ENCODE results near the gene FRMD4A.

The FRMD4A gene

GRCh38 chr10:13852872-13853271, 477.9 kb downstream of the FRMD4A start:
- Histone ChIP-seq H3K36me3 (ENCODE audit: control insufficient read depth, insufficient read depth, low read length) (no peaks in the 10 kb centered on the region), H3K27me3 (ENCODE audit: control insufficient read depth, insufficient read depth, low read length) (no peaks in the 10 kb centered on the region), H3K9ac (ENCODE audit: low read length) (no peak overlapping the region), H3K27ac (ENCODE audit: low read depth, low read length) (no peak overlapping the region), H3K4me1 (ENCODE audit: control insufficient read depth, insufficient read depth, low read length) (no peaks in the 10 kb centered on the region), H3K4me3 (ENCODE audit: low read length) (no peak overlapping the region)

- no peaks in the 10 kb centered on the region for H3K27me3 ChIP-seq (ENCODE audit: control insufficient read depth, insufficient read depth, low read length)
- no peak overlapping the region for H3K27ac ChIP-seq (ENCODE audit: low read depth, low read length)
- no peak overlapping the region for H3K9ac ChIP-seq (ENCODE audit: low read length)
- no peaks in the 10 kb centered on the region for H3K4me1 ChIP-seq (ENCODE audit: control insufficient read depth, insufficient read depth, low read length)
- H3K4me3 ChIP-seq (ENCODE audit: low read length): no peak overlapping the region
- H3K36me3 ChIP-seq (ENCODE audit: control insufficient read depth, insufficient read depth, low read length): no peaks in the 10 kb centered on the region
Observed at GRCh38 chr10:13851906-13852305, 478.8 kb downstream of the FRMD4A start.

- Histone ChIP-seq H3K4me1 (ENCODE audit: control insufficient read depth, insufficient read depth, low read length) (no peaks in the 10 kb centered on the region), H3K36me3 (ENCODE audit: control insufficient read depth, insufficient read depth, low read length) (no peaks in the 10 kb centered on the region), H3K9ac (ENCODE audit: low read length) (no peak overlapping the region), H3K27me3 (ENCODE audit: control insufficient read depth, insufficient read depth, low read length) (no peaks in the 10 kb centered on the region), H3K27ac (ENCODE audit: low read depth, low read length) (no peak overlapping the region), H3K4me3 (ENCODE audit: low read length) (no peak overlapping the region)
Observed at GRCh38 chr10:13848520-13849445, 481.9 kb downstream of the FRMD4A start.

GRCh38 chr10:13847201-13847631, 483.5 kb downstream of the FRMD4A start:
- Histone ChIP-seq H3K9ac (ENCODE audit: low read length) (no peak overlapping the region), H3K4me1 (ENCODE audit: control insufficient read depth, insufficient read depth, low read length) (no peaks in the 10 kb centered on the region), H3K27me3 (ENCODE audit: control insufficient read depth, insufficient read depth, low read length) (no peaks in the 10 kb centered on the region), H3K36me3 (ENCODE audit: control insufficient read depth, insufficient read depth, low read length) (no peaks in the 10 kb centered on the region), H3K4me3 (ENCODE audit: low read length) (peak overlapping the region; percentile 6), H3K27ac (ENCODE audit: low read depth, low read length) (no peak overlapping the region)

- H3K9ac ChIP-seq (ENCODE audit: low read length): no peak overlapping the region
- no peak overlapping the region for H3K27ac ChIP-seq (ENCODE audit: low read depth, low read length)
- H3K4me3 ChIP-seq (ENCODE audit: low read length): no peak overlapping the region
- H3K4me1 ChIP-seq (ENCODE audit: control insufficient read depth, insufficient read depth, low read length): no peaks in the 10 kb centered on the region
- H3K27me3 ChIP-seq (ENCODE audit: control insufficient read depth, insufficient read depth, low read length): no peaks in the 10 kb centered on the region
- H3K36me3 ChIP-seq (ENCODE audit: control insufficient read depth, insufficient read depth, low read length): no peaks in the 10 kb centered on the region
Observed at GRCh38 chr10:13845897-13846296, 484.8 kb downstream of the FRMD4A start.

- Histone ChIP-seq H3K4me1 (ENCODE audit: control insufficient read depth, insufficient read depth, low read length) (no peaks in the 10 kb centered on the region), H3K9ac (ENCODE audit: low read length) (no peak overlapping the region), H3K27me3 (ENCODE audit: control insufficient read depth, insufficient read depth, low read length) (no peaks in the 10 kb centered on the region), H3K4me3 (ENCODE audit: low read length) (no peak overlapping the region), H3K27ac (ENCODE audit: low read depth, low read length) (no peak overlapping the region), H3K36me3 (ENCODE audit: control insufficient read depth, insufficient read depth, low read length) (no peaks in the 10 kb centered on the region)
Observed at GRCh38 chr10:13844651-13845050, 486.1 kb downstream of the FRMD4A start.

- peaks cover 7% of the 10 kb centered on the region for H3K4me1 ChIP-seq (ENCODE audit: control insufficient read depth, insufficient read depth, low read length)
- no peaks in the 10 kb centered on the region for H3K27me3 ChIP-seq (ENCODE audit: control insufficient read depth, insufficient read depth, low read length)
- H3K9ac ChIP-seq (ENCODE audit: low read length): no peak overlapping the region
- H3K36me3 ChIP-seq (ENCODE audit: control insufficient read depth, insufficient read depth, low read length): no peaks in the 10 kb centered on the region
- H3K27ac ChIP-seq (ENCODE audit: low read depth, low read length): no peak overlapping the region
- H3K4me3 ChIP-seq (ENCODE audit: low read length): no peak overlapping the region
Observed at GRCh38 chr10:13842117-13842516, 488.6 kb downstream of the FRMD4A start.

- Histone ChIP-seq H3K36me3 (ENCODE audit: control insufficient read depth, insufficient read depth, low read length) (no peaks in the 10 kb centered on the region), H3K27ac (ENCODE audit: low read depth, low read length) (no peak overlapping the region), H3K4me1 (ENCODE audit: control insufficient read depth, insufficient read depth, low read length) (peaks cover 9% of the 10 kb centered on the region), H3K9ac (ENCODE audit: low read length) (no peak overlapping the region), H3K4me3 (ENCODE audit: low read length) (no peak overlapping the region), H3K27me3 (ENCODE audit: control insufficient read depth, insufficient read depth, low read length) (no peaks in the 10 kb centered on the region)
Observed at GRCh38 chr10:13840036-13840435, 490.7 kb downstream of the FRMD4A start.

GRCh38 chr10:13839430-13839990, 491.2 kb downstream of the FRMD4A start:
- H3K4me1 ChIP-seq (ENCODE audit: control insufficient read depth, insufficient read depth, low read length): peaks cover 9% of the 10 kb centered on the region
- H3K27ac ChIP-seq (ENCODE audit: low read depth, low read length): no peak overlapping the region
- no peaks in the 10 kb centered on the region for H3K36me3 ChIP-seq (ENCODE audit: control insufficient read depth, insufficient read depth, low read length)
- no peaks in the 10 kb centered on the region for H3K27me3 ChIP-seq (ENCODE audit: control insufficient read depth, insufficient read depth, low read length)
- H3K9ac ChIP-seq (ENCODE audit: low read length): no peak overlapping the region
- H3K4me3 ChIP-seq (ENCODE audit: low read length): no peak overlapping the region

GRCh38 chr10:13839030-13839429, 491.7 kb downstream of the FRMD4A start:
- H3K4me1 ChIP-seq (ENCODE audit: control insufficient read depth, insufficient read depth, low read length): peaks cover 9% of the 10 kb centered on the region
- no peaks in the 10 kb centered on the region for H3K36me3 ChIP-seq (ENCODE audit: control insufficient read depth, insufficient read depth, low read length)

GRCh38 chr10:13837966-13838365, 492.8 kb downstream of the FRMD4A start:
- Histone ChIP-seq H3K27me3 (ENCODE audit: control insufficient read depth, insufficient read depth, low read length) (no peaks in the 10 kb centered on the region), H3K9ac (ENCODE audit: low read length) (no peak overlapping the region), H3K4me3 (ENCODE audit: low read length) (no peak overlapping the region), H3K36me3 (ENCODE audit: control insufficient read depth, insufficient read depth, low read length) (no peaks in the 10 kb centered on the region), H3K27ac (ENCODE audit: low read depth, low read length) (no peak overlapping the region), H3K4me1 (ENCODE audit: control insufficient read depth, insufficient read depth, low read length) (peaks cover 9% of the 10 kb centered on the region)

More at GRCh38 chr10:13839030-13839429, 491.7 kb downstream of the FRMD4A start:
- Histone ChIP-seq H3K27ac (ENCODE audit: low read depth, low read length) (no peak overlapping the region), H3K4me3 (ENCODE audit: low read length) (no peak overlapping the region), H3K9ac (ENCODE audit: low read length) (no peak overlapping the region), H3K27me3 (ENCODE audit: control insufficient read depth, insufficient read depth, low read length) (no peaks in the 10 kb centered on the region)

GRCh38 chr10:13834581-13835286, 496.0 kb downstream of the FRMD4A start:
- H3K9ac ChIP-seq (ENCODE audit: low read length): no peak overlapping the region
- H3K27ac ChIP-seq (ENCODE audit: low read depth, low read length): peak overlapping the region; percentile 26
- H3K27me3 ChIP-seq (ENCODE audit: control insufficient read depth, insufficient read depth, low read length): no peaks in the 10 kb centered on the region
- no peaks in the 10 kb centered on the region for H3K36me3 ChIP-seq (ENCODE audit: control insufficient read depth, insufficient read depth, low read length)
- peaks cover 11% of the 10 kb centered on the region for H3K4me1 ChIP-seq (ENCODE audit: control insufficient read depth, insufficient read depth, low read length)
- no peak overlapping the region for H3K4me3 ChIP-seq (ENCODE audit: low read length)
